NCI-H460 (cell line): ENCODE results near the gene GPD2. TPM values are rescaled to one million over a fixed set of nuclear protein-coding genes. Genes with fewer than 3 reads are reported as not detected.
"Not testable (repeated sequence)": the region's sequence is repeated elsewhere in the genome, so short reads cannot be mapped to it uniquely, and the experiment has no call there.

ENCODE experiments used
- DNase-seq: peaks from one replicate; pipeline ENCODE4 v3.0.0-alpha.2; 2016; ENCODE audit warnings: low read depth; ENCODE audit errors: extremely low read depth
- total RNA-seq: library from RNA; depleted of rRNA; stranded (reverse); fragments of >200 nt; shearing (Covaris generic); gene quantifications from 2 replicates; pipeline ENCODE4 v1.2.3, GENCODE V29; 2014

GPD2 gene
- total RNA-seq, 1 experiment from 2014 or later, result 92.3 TPM

- no peak for DNase-seq
These were observed 35.6 kb downstream of the GPD2 start for GRCh38 chr2:156471762-156472161.

- no peak for DNase-seq
These were observed 36.5 kb downstream of the GPD2 start for GRCh38 chr2:156472686-156473085.

- DNase-seq, result no peak
These were observed 37.3 kb downstream of the GPD2 start for GRCh38 chr2:156473445-156473844.

- DNase-seq, result no peak
These were observed 38.2 kb downstream of the GPD2 start for GRCh38 chr2:156474401-156474800.

GRCh38 chr2:156476021-156476849, 40.1 kb downstream of the GPD2 start:
- DNase-seq, result no peak

GRCh38 chr2:156476850-156477206, 40.6 kb downstream of the GPD2 start:
- no peak for DNase-seq

- no peak for DNase-seq
These were observed 44.2 kb downstream of the GPD2 start for GRCh38 chr2:156480376-156480775.

- no peak for DNase-seq
These were observed 45.1 kb downstream of the GPD2 start for GRCh38 chr2:156481312-156481711.

GRCh38 chr2:156483741-156484173, 47.6 kb downstream of the GPD2 start:
- DNase-seq, result no peak

GRCh38 chr2:156486147-156486546, 50.0 kb downstream of the GPD2 start:
- DNase-seq, result no peak

- no peak for DNase-seq
These were observed 50.4 kb downstream of the GPD2 start for GRCh38 chr2:156486614-156487013.

- DNase-seq, result no peak
These were observed 53.0 kb downstream of the GPD2 start for GRCh38 chr2:156489195-156489594.

- DNase-seq, result no peak
These were observed 53.7 kb downstream of the GPD2 start for GRCh38 chr2:156489750-156490465.

- DNase-seq, result no peak
These were observed 54.3 kb downstream of the GPD2 start for GRCh38 chr2:156490466-156490840.

- no peak for DNase-seq
These were observed 55.0 kb downstream of the GPD2 start for GRCh38 chr2:156491176-156491575.

GRCh38 chr2:156492979-156493378, 56.8 kb downstream of the GPD2 start:
- no peak for DNase-seq

GRCh38 chr2:156495998-156496397, 59.8 kb downstream of the GPD2 start:
- not testable (repeated sequence) for DNase-seq

- DNase-seq, result no peak
These were observed 69.5 kb downstream of the GPD2 start for GRCh38 chr2:156505696-156506095.

- no peak for DNase-seq
These were observed 74.9 kb downstream of the GPD2 start for GRCh38 chr2:156511122-156511521.

- no peak for DNase-seq
These were observed 75.6 kb downstream of the GPD2 start for GRCh38 chr2:156511803-156512202.

GRCh38 chr2:156512451-156512850, 76.3 kb downstream of the GPD2 start:
- DNase-seq, result no peak

- DNase-seq, result no peak
These were observed 77.0 kb downstream of the GPD2 start for GRCh38 chr2:156513219-156513618.
